HepG2 (cell line): ENCODE measurements around the gene JAG1. TPM values are rescaled to one million over a fixed set of nuclear protein-coding genes. Genes with fewer than 3 reads are reported as not detected.

ENCODE experiments used
- ARNT2 ChIP-seq: sonication (generic); formaldehyde crosslinking; IDR thresholded peaks from 2 replicates; pipeline ENCODE4 v1.8.0; 2022; ENCODE audit warnings: mild to moderate bottlenecking, low read depth, missing genetic modification reagents, moderate library complexity
- ATF7-NPFF ChIP-seq: sonication (generic); formaldehyde crosslinking; IDR thresholded peaks from 2 replicates; pipeline ENCODE4 v1.8.1; 2023; ENCODE audit warnings: mild to moderate bottlenecking, low read depth, missing genetic modification reagents, moderate library complexity
- CC2D1A ChIP-seq: sonication (generic); formaldehyde crosslinking; IDR thresholded peaks from 2 replicates; pipeline ENCODE4 v1.8.1; 2023; ENCODE audit warnings: mild to moderate bottlenecking, missing genetic modification reagents
- FOXP4 ChIP-seq: sonication (generic); formaldehyde crosslinking; IDR thresholded peaks from 2 replicates; pipeline ENCODE4 v1.4.0; 2020; ENCODE audit warnings: missing genetic modification reagents
- HOXA5 ChIP-seq: sonication (generic); formaldehyde crosslinking; IDR thresholded peaks from 2 replicates; pipeline ENCODE4 v1.4.0; 2020; ENCODE audit warnings: missing genetic modification reagents
- KLF6 ChIP-seq: IDR thresholded peaks from 2 replicates; pipeline ENCODE4 v1.8.0; 2016; ENCODE audit warnings: missing biosample characterization, missing genetic modification reagents
- MBNL3 ChIP-seq: fragments of 250-450 bp; sonication (Bioruptor Pico); conservative IDR thresholded peaks from 2 replicates; pipeline ENCODE4 v1.8.0; 2022; ENCODE audit warnings: mild to moderate bottlenecking, inconsistent platforms
- MTF2 ChIP-seq: sonication (generic); formaldehyde crosslinking; IDR thresholded peaks from 2 replicates; pipeline ENCODE4 v1.5.0; 2020; ENCODE audit warnings: missing genetic modification reagents, borderline replicate concordance
- NR2F6 ChIP-seq, 2 experiments: IDR thresholded peaks; 2 replicates each; pipeline ENCODE4 v1.6.1; 2016; ENCODE audit warnings: antibody characterized with exemption in 1 of 2, mild to moderate bottlenecking in 1 of 2
- PPARG ChIP-seq: conservative IDR thresholded peaks from 2 replicates; pipeline ENCODE4 v1.6.1; 2016; ENCODE audit warnings: missing biosample characterization, missing genetic modification reagents
- SIN3A ChIP-seq: IDR thresholded peaks from 2 replicates; pipeline ENCODE4 v1.6.1; 2011; ENCODE audit warnings: low read depth, mild to moderate bottlenecking, control low read depth, low read length, borderline replicate concordance
- TMF1 ChIP-seq: sonication (generic); formaldehyde crosslinking; IDR thresholded peaks from 2 replicates; pipeline ENCODE4 v1.8.1; 2022; ENCODE audit warnings: low read depth, missing genetic modification reagents
- ZBTB7B ChIP-seq: sonication (generic); formaldehyde crosslinking; IDR thresholded peaks from 2 replicates; pipeline ENCODE4 v1.4.0; 2020; ENCODE audit warnings: missing genetic modification reagents
- ZFP82 ChIP-seq: sonication (generic); formaldehyde crosslinking; IDR thresholded peaks from 2 replicates; pipeline ENCODE4 v1.5.1; 2020; ENCODE audit warnings: mild to moderate bottlenecking, missing genetic modification reagents, borderline replicate concordance
- ZMYM4 ChIP-seq: sonication (generic); formaldehyde crosslinking; IDR thresholded peaks from 2 replicates; pipeline ENCODE4 v1.8.1; 2023; ENCODE audit warnings: mild to moderate bottlenecking, missing genetic modification reagents
- ZNF407 ChIP-seq: sonication (generic); formaldehyde crosslinking; IDR thresholded peaks from one replicate; pipeline ENCODE4 v1.5.1; 2020; ENCODE audit warnings: mild to moderate bottlenecking, missing genetic modification reagents; ENCODE audit errors: not compliant biosample characterization
- ZNF441 ChIP-seq: sonication (generic); formaldehyde crosslinking; IDR thresholded peaks from 2 replicates; pipeline ENCODE4 v1.7.0; 2021; ENCODE audit warnings: missing genetic modification reagents, borderline replicate concordance
- ZNF724P ChIP-seq: sonication (generic); formaldehyde crosslinking; IDR thresholded peaks from 2 replicates; pipeline ENCODE4 v1.8.0; 2022; ENCODE audit warnings: missing genetic modification reagents, borderline replicate concordance
- polyA plus RNA-seq, 8 experiments: library from polyadenylated mRNA; depleted of rRNA in 3 of 8; stranded (reverse) in 7 of 8; unstranded in 1 of 8; fragments of >200 nt; fragmentation: Illumina TruSeq in 4 of 8; extraction: Trizol in 4 of 8; gene quantifications; 2 replicates each; pipeline versions ENCODE4 v1.2.1 to v1.2.3, GENCODE V29; 2011 to 2016; ENCODE audit warnings: low read depth in 4 of 8, missing spikeins in 1 of 8, mixed read lengths in 1 of 8; ENCODE audit not compliant: insufficient read depth in 1 of 8
- total RNA-seq, 5 experiments: library from RNA; depleted of rRNA; stranded (reverse); fragments of >200 nt; fragmentation: Illumina TruSeq; extraction: Trizol; gene quantifications; 2 replicates each; pipeline ENCODE4 v1.2.3, GENCODE V29; 2016; ENCODE audit warnings: low read depth in 1 of 5

Gene JAG1
- total and polyA plus RNA-seq, 2 of the 13 experiments (the other 11 are each of a cell fraction or from before 2014, with no cell fraction given): 47.1 to 56.3 TPM

- TF ChIP-seq FOXP4 (CRISPR knock-in tag): peak; percentile 43; the same call in 1 of the 2 replicates
- TF ChIP-seq ARNT2 (CRISPR knock-in tag): 0 out of 2 replicates have a peak, but pooled peaks have one; percentile 19
- TF ChIP-seq ZMYM4 (CRISPR knock-in tag): 0 out of 2 replicates have a peak, but pooled peaks have one; percentile 12
- 0 out of 2 replicates have a peak, but pooled peaks have one; percentile 41 for TF ChIP-seq MTF2 (CRISPR knock-in tag)
- TF ChIP-seq MBNL3: no peak
- peak; percentile 75; the same call in 1 of the 2 replicates for TF ChIP-seq SIN3A
- no peak for TF ChIP-seq TMF1 (CRISPR knock-in tag)
- no peak for TF ChIP-seq HOXA5
- TF ChIP-seq ZNF407 (CRISPR knock-in tag): no peak
- TF ChIP-seq ZBTB7B (CRISPR knock-in tag): no peak
- TF ChIP-seq ZFP82 (CRISPR knock-in tag): no peak
- TF ChIP-seq PPARG (CRISPR knock-in tag): no peak
- TF ChIP-seq ZNF724P: 0 out of 2 replicates have a peak, but pooled peaks have one; percentile 29
- TF ChIP-seq CC2D1A: 0 out of 2 replicates have a peak, but pooled peaks have one; percentile 75
- peak; percentile 23; the same call in 1 of the 2 replicates for TF ChIP-seq ATF7-NPFF
- no peak for TF ChIP-seq ZNF441 (CRISPR knock-in tag)
- 0 out of 2 replicates have a peak, but pooled peaks have one; percentile 24 for TF ChIP-seq KLF6
- 0 out of 2 replicates have a peak, but pooled peaks have one; percentile 16 for TF ChIP-seq NR2F6 (IDR thresholded peaks at IDR 0.05)
- TF ChIP-seq NR2F6 (CRISPR knock-in tag; IDR thresholded peaks at IDR 0.05): no peak
These were observed 3.1 kb downstream of the JAG1 start (continued) for GRCh38 chr20:10670501-10671220.
